HPDE6-E6E7 (cell line): ENCODE results near the gene FBXL3.
"Not testable (repeated sequence)": the region's sequence is repeated elsewhere in the genome, so short reads cannot be mapped to it uniquely, and the experiment has no call there.

ENCODE experiments used
- DNase-seq: peaks from one replicate; pipeline ENCODE4 v3.0.0; 2011; ENCODE audit warnings: missing footprints; ENCODE audit errors: extremely low spot score

Gene FBXL3

DNA sequence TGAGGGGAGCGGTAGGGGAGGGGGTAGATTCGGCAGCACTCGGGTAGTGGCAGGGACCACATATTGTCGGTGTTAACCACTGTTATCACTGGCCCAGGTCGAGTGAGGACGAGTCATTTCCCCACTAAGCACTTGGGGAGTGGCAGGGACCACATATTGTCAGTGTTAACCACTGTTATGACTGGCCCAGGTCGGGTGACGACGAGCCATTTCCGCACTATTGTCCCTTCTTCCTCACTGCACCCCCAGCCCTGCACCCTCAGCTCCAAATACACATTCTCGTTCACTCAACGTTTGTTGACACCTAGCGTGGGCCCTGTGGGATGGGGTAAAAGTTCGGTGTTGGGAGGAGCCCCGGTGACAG is 35.5 kb downstream of the FBXL3 start:
- no peak for DNase-seq

DNA sequence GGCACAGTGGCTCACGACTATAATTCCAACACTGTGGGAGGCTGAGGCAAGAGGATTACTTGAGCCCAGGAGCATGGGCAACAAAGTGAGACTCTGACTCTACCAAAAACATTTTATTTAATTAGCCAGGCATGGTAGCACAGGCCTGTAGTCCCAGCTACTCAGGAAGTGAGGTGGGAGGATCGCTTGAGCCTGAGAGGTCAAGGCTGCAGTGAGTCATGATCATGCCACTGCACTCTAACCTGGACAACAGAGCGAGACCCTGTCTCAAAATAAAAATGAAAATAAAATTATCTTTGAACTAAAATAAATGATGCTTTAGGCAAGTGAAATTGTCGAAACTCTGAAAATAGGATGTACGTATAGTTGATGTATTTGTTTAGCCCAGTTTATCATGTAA is 43.3 kb downstream of the FBXL3 start:
- no peak for DNase-seq

GRCh38 chr13:76982061-76982460 is 44.9 kb downstream of the FBXL3 start:
- DNase-seq: no peak

DNA sequence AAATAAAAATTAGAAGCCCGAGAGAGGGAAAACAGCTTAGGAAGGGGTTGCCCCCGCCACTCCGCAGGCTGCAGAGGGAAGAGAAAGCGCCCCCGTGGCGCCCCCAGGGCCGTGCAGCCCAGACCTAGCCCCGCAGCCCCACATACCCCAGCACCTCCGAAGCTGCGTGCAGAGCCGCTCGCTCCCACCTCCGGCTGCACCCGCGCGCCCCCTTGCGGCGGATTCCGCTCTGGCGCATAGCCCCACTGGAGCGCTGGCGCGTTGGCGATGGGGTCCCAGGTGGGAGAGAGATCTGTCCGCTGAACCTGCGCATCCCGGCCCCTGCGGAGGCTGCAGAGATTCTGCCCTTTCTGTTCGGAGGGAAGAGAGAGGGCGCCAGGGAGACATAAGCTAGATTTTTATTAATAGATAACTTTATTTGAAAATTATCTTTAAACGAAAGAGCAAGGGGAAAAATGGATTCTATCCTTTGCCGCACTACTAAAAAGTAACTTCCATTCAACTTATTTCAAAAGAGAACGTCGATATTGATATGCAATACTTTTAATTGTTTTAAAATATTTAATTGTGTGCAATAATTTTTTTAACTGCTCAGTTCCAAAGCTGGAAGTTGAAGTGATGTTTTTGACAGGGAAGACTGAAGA is 46.8 kb downstream of the FBXL3 start:
- DNase-seq: peak; percentile 86

GRCh38 chr13:76976929-76977328 is 50.0 kb downstream of the FBXL3 start:
- no peak for DNase-seq

DNA sequence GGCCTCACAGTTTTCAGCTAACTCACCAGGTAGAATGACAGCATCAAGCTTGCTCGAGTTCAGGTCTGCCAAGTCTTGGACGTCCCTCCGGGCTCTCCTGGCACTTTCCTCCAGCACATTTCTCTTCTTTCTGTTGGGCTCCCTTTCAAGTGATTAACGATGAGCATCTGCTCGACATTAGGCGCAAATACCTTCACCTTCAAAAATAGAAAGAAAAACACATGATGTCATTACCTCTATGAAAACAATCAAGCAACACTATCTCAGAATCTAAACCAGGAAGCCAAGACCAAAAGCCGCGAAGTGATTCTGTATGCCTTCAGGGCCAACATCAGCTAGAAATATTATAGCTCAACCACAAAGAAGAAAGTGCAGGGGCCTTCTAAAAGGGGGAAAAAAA is 50.5 kb downstream of the FBXL3 start:
- no peak for DNase-seq

- no peak for DNase-seq
Observed at GRCh38 chr13:76975863-76976262, 51.1 kb downstream of the FBXL3 start.

GRCh38 chr13:76974618-76974975 is 52.4 kb downstream of the FBXL3 start:
- DNase-seq: no peak

DNA sequence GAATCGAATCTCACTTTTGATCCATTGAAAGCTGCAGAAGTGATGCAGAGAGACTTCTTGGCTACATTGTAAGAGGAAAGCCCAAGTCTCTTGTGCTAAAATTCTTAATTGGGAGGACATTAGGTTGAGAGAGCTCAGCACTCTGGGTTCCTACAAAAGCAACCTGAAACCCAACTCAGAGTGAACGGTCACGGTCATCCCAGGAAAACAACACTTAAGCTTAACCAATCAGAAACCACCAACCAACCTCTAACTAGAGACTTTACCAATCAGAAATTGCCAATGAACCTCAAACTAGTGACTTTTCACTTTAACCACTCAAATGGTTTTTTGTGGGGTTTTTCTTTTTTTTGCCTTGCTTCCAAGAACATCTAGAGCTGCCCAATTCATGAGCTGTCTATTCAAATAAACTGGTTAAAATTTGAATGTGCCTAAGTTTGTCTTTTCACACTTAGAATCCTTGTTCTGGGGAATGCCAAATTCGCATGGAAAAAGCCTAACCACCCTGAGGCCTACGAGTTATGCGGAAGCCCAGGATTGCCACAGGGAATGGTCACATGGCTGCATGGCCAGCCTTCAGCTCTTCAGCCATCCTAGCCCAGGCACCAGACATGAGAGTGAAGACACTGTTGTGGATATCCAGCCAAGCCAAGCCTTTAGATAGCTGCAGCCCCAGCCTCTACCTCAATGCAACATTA is 52.9 kb downstream of the FBXL3 start:
- DNase-seq: no peak

- no peak for DNase-seq
Observed at GRCh38 chr13:76971851-76972829, 54.8 kb downstream of the FBXL3 start.

DNA sequence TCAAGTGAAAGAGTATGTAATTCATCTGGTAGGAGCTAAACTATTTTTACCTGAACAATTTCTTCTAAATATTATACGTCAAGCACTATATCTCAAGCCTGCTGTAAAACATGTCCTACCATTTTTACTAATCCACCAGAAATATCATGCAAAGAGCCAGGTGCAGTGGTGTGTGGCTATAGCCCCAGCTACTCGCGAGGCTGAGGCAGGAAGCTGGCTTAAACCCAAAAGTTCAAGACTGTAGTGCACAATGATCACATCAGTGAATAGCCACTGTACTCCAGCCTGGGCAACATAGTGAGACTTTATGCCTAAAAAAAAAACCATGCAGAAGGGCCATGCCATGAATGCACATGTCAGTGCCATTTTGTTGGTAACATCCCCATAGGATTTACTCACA is 55.7 kb downstream of the FBXL3 start:
- no peak for DNase-seq

- no peak for DNase-seq
Observed at GRCh38 chr13:76969488-76970365, 57.2 kb downstream of the FBXL3 start.

DNA sequence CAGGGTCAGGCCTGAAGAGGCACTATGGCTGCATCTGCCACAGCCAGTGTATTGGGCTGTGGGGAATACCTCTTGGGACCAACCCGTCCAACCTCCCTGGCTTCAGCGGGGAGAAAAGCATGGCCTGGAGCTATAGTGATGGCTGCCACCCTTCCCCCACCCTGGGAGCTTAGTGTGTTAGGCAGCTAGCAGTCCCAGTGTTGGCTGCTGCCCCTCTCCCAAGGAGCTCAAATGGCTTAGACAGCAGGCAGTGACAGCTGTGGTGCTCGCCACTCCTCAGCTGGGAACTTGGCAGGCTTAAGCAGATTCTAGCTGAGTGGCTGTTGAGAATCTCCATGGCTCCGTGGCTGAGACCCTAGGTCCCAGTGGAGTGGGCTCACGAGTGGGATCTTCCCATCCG is 58.9 kb downstream of the FBXL3 start:
- DNase-seq: no peak

- DNase-seq: no peak
Observed at GRCh38 chr13:76967031-76967430, 59.9 kb downstream of the FBXL3 start.

DNA sequence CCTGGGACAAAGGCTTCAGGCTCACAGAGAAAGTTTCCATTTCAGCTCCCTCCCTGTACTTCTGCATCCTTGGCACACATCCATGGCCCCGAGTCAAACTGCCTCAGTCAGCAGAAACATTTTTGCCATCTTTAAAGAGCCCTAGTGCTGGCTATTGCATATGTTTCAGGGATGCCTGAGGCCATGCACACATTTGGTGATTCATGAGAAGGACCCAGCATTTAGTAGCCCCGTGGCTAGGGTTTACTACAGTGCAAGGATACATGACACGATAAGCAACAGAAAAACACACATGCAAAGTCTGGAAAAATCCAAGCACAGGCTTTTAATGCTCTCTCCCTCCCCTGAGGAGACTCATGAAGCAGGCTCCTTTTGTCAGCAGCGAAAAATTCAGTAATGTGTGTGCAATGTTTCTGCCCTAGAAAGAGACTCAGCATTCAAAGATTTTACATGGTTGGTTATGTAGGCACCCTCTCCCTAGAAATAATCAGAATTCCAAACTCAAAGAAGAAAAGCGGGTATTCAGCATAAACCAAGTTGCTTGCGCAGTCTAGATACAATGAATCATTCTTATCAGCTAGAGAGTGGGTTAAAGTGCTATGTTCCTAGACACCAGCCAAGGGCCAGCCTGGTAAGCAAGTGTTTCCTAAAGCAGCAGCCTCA is 61.1 kb downstream of the FBXL3 start:
- DNase-seq: no peak

GRCh38 chr13:76959734-76960133 is 67.2 kb downstream of the FBXL3 start:
- DNase-seq: not testable (repeated sequence)

DNA sequence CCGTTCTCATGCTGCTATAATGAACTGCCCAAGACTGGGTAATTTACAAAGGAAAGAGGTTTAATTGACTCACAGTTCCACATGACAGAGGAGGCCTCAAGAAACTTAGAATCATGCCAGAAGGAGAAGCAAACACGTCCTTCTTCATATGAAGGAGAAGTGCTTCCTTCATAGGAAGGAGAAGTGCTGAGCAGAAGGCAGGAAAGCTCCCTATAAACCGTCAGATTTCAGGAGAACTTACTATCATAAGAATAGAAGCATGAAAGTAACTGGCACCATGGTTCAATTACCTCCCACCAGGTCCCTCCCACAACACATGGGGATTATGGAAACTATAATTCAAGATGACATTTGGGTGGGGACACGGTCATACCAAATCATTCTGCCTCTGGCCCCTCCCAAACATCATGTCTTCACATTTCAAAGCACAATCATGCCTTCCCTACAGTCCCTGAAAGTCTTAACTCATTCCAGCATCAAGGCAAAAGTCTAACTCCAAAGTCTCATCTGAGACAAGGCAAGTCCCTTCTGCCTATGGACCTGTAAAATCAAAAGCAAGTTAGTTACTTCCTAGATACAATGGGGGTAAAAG is 68.0 kb downstream of the FBXL3 start:
- DNase-seq: no peak

DNA sequence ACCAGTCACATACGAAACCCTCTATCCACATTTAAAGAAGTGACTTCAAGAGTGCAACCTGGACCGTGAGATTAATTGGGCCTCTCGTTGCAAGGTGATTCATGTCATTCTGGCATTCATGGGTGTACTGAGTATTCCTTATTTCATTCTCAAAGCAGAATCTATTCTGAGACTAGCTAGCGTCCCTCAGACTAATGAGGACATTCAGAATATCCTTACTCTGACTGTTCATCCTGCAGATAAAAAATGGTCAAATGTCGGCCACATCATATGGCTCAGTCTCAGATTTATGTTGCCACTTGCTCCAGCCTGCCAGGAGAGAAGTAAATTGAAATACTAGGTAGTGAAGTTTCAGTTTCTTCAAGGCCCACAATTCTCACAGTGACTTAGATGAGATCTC is 71.3 kb downstream of the FBXL3 start:
- DNase-seq: no peak
